Naive thymus-derived CD8-positive, alpha-beta T cell (primary cell): ENCODE results near the gene CACNA2D3. TPM values are rescaled to one million over a fixed set of nuclear protein-coding genes. Genes with fewer than 3 reads are reported as not detected.
A peak's percentile ranks its signal among the peaks of the same experiment; 100 is the strongest.

ENCODE experiments used
- ATAC-seq, 2 donors: fragments of 150-1000 bp; cut with Tn5 transposase in 1 of 2; sonication (Bioruptor Pico), chemical (Tn5 transposase) in 1 of 2; 1 replicate in 1 of 2; 2 replicates in 1 of 2; pipeline ENCODE4 v1.10.0; 2021; ENCODE audit warnings: mild to moderate bottlenecking in 2 of 2, moderate library complexity in 2 of 2
- POLR2A ChIA-PET: fragments of 350-600 bp; sonication (Branson Sonifier 250); formaldehyde crosslinking; loops from one replicate; lab custom pipeline; 2021; ENCODE audit warnings: antibody characterized with exemption; lab: Charles Lee
- DNase-seq, 10 donors: peaks; one replicate each; pipeline versions ENCODE4 v3.0.0 to v3.0.0-alpha.2; 2020 to 2022
- H3K27ac Mint-ChIP-seq, 10 donors: one replicate each; pipeline ENCODE4 v1.8.0; 2020 to 2022; ENCODE audit warnings: mild to moderate bottlenecking in 10 of 10, mixed read lengths in 10 of 10, moderate library complexity in 4 of 10, inconsistent platforms in 1 of 10
- H3K27me3 Mint-ChIP-seq, 5 donors: one replicate each; pipeline ENCODE4 v1.8.0; 2021 to 2022; ENCODE audit warnings: mixed read lengths in 5 of 5
- H3K36me3 Mint-ChIP-seq, 3 donors: one replicate each; pipeline ENCODE4 v1.8.0; 2020 to 2022; ENCODE audit warnings: mixed read lengths in 3 of 3, mild to moderate bottlenecking in 2 of 3, inconsistent platforms in 1 of 3
- H3K4me1 Mint-ChIP-seq, 4 donors: one replicate each; pipeline ENCODE4 v1.8.0; 2021 to 2022; ENCODE audit warnings: mixed read lengths in 4 of 4
- H3K4me3 Mint-ChIP-seq, 10 donors: one replicate each; pipeline ENCODE4 v1.8.0; 2020 to 2022; ENCODE audit warnings: mild to moderate bottlenecking in 10 of 10, mixed read lengths in 10 of 10, moderate library complexity in 6 of 10, inconsistent platforms in 1 of 10
- H3K9me3 Mint-ChIP-seq, 9 donors: one replicate each; pipeline ENCODE4 v1.8.0; 2020 to 2022; ENCODE audit warnings: mixed read lengths in 9 of 9, mild to moderate bottlenecking in 3 of 9, inconsistent platforms in 1 of 9, moderate library complexity in 1 of 9
- polyA plus RNA-seq, 3 donors: library from polyadenylated mRNA; unstranded; fragments of 300-500 nt; fragmentation: Illumina TruSeq; gene quantifications; one replicate each; pipeline ENCODE4 v1.2.3, GENCODE V29; 2021
- total RNA-seq, 8 experiments: library from RNA in 2 of 8; stranded (reverse) in 2 of 8; gene quantifications; one replicate each; pipeline ENCODE4 v1.2.3 and lab custom pipeline; 2021 to 2026

The CACNA2D3 gene
- not detected for total RNA-seq
- polyA plus RNA-seq, result not detected
- 0 to 0.25 (median 0) reads per million in 6 experiments for total RNA-seq (lab: John Stamatoyannopoulos, UW)

DNA sequence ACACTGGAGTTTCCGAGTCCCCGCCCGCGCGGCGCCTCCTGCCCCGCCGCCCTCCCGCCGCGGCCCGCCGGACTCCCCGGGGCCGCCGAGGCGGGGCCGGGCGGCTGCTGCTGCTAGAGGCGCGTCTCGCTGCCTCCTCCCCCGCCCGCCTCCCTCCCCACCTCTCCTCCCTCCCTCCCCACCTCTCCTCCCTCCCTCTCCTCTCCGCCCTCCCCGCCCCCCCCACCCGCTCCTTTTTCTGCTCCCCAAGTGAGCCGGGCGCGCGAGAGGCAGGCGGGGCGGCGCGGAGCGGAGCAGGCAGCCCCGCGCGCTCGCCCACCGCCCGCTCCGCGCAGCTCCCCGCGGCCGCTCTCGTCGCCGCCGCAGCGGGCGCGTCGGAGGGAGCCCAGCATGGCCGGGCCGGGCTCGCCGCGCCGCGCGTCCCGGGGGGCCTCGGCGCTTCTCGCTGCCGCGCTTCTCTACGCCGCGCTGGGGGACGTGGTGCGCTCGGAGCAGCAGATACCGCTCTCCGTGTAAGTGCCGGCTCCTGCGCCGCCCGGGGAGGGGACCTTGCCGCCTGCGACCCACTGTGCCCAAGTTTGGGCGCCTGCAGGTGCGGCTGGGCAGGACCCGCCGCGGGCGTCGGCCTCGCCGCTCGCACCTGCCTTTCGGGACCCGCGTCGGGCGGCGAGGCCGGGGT is at the start of gene CACNA2D3:
TSS of gene CACNA2D3 (plus strand) at position 229 of the 679 bp plus-strand sequence.
- ATAC-seq, result no peak
- no peak within 1 kb of the TSS for H3K27ac Mint-ChIP-seq
- H3K4me3 Mint-ChIP-seq, result peak within 1 kb of the TSS in 8 of 10 donors; percentile 17 to 66 (median 36)

DNA sequence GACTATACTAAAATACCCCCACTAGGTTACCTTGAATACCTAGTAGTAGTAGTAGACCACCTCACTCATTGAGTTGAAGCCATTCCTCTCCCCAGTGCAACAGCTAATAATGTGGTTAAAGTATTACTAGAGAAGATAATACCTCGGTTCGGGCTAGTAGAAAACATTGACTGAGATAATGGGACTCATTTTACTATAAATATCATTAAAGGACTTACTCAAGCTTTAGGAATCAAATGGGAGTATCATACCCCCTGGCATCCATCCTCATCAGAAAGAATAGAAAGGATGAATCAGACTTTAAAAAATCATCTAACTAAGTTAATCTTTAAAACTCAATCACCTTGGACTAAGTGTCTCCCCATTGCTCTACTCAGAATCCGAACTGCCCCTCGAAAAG is 49.0 kb upstream of the CACNA2D3 start:
- no peak overlapping the region for H3K4me3 Mint-ChIP-seq
- H3K4me1 Mint-ChIP-seq, result no peaks in the 10 kb centered on the region
- ATAC-seq, result no peak
- peaks cover 0 to 13% (median 0%) of the 10 kb centered on the region in 3 donors for H3K36me3 Mint-ChIP-seq
- POLR2A ChIA-PET, result no interaction called here
- no peak overlapping the region for H3K27ac Mint-ChIP-seq
- peaks cover 8 to 37% (median 23%) of the 10 kb centered on the region in 9 donors for H3K9me3 Mint-ChIP-seq
- H3K27me3 Mint-ChIP-seq, result peaks cover 0 to 13% (median 4%) of the 10 kb centered on the region in 5 donors
- no peak for DNase-seq

More for the DNA sequence above, at the start of gene CACNA2D3:
- POLR2A ChIA-PET, result no interaction called here
- DNase-seq, result no peak
- Mint-ChIP-seq H3K27me3 (peaks cover 27 to 66% (median 46%) of the 10 kb centered on the region in 5 donors), H3K36me3 (peaks cover 0 to 5% (median 4%) of the 10 kb centered on the region in 3 donors), H3K9me3 (no peaks in the 10 kb centered on the region), H3K4me1 (peaks cover 2 to 11% (median 8%) of the 10 kb centered on the region in 4 donors)

DNA sequence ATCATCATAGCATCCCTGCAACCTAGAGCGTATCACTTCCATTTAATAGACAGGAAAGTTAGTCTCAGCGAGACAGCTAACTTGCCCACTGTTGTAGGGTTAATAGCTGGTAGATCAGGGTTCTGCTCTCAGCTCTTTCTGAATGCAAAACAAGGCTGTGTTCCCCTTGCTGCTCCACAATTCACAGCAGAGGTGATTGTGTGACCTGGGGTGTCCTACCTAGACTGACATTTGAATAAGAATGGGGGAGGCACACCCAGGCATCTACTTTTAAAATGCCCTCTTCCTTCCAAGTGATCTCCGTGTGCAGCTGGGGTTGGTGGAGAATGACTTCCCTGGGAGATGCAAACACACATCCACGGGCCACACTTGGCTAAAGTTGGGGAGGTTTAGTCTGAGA is 43.0 kb upstream of the CACNA2D3 start:
- no peaks in the 10 kb centered on the region for H3K36me3 Mint-ChIP-seq
- H3K9me3 Mint-ChIP-seq, result peaks cover 0 to 17% (median 0%) of the 10 kb centered on the region in 9 donors
- POLR2A ChIA-PET, result no interaction called here

DNA sequence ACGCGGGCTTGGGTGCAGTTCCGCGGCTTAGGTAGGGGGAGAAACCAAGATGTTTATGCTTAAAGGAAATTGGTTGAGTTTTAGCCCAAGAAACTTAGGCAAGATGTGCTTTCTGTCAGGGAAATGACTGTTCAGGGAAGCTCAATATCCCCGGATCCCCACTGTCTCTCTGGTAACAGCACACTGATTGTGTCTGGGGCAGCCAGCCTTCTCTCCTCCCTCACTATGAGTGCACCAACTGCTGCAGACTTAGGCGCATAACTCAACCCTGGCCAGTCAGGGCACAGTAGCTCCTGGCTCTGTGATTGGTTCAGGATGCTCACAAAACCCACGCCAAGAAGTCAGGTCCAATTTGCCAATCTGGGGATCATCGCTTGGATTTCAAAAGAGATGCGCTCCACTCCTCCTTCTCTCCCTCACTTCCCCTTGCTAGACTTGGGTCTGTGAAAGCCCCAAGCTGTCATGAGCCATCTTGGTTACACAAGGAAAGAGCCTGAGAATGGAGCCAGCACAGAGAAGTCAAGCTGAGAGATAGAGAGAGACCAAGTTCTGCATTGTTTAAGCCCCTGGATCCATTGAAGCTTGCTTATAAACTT is 42.5 kb upstream of the CACNA2D3 start:
- Mint-ChIP-seq H3K36me3 (no peaks in the 10 kb centered on the region), H3K4me3 (no peak overlapping the region), H3K27me3 (peaks cover 7 to 28% (median 15%) of the 10 kb centered on the region in 5 donors), H3K9me3 (peaks cover 0 to 17% (median 0%) of the 10 kb centered on the region in 9 donors), H3K4me1 (no peaks in the 10 kb centered on the region), H3K27ac (no peak overlapping the region)
- ATAC-seq (no peak), DNase-seq (no peak)
- POLR2A ChIA-PET, result no interaction called here

More for the DNA sequence above, 43.0 kb upstream of the CACNA2D3 start:
- DNase-seq, result no peak
- no peak for ATAC-seq
- H3K4me3 Mint-ChIP-seq, result no peak overlapping the region
- no peaks in the 10 kb centered on the region for H3K4me1 Mint-ChIP-seq
- peaks cover 4 to 28% (median 11%) of the 10 kb centered on the region in 5 donors for H3K27me3 Mint-ChIP-seq
- H3K27ac Mint-ChIP-seq, result no peak overlapping the region

DNA sequence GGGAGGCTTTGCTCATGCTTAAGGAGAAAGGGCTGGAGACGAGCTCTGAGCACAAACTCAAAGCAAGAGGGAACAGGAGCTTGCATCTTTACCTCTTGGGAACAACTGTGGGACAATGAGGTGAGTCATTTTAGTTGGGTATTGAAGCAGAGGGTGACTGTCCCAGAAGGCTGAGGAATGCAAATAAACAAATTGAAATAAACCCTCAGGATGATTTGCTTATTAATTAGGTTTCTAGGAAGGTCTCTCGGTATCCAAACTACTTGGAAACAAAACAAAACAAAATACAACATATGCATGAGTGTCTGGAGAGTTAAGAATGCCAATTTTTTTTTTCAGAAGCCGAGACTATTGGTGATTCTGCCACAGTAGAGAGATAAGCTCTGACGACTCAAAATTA is 38.4 kb upstream of the CACNA2D3 start:
- POLR2A ChIA-PET, result no interaction called here
- no peak overlapping the region for H3K4me3 Mint-ChIP-seq
- peaks cover 25 to 54% (median 29%) of the 10 kb centered on the region in 5 donors for H3K27me3 Mint-ChIP-seq
- ATAC-seq (no peak), DNase-seq (no peak)
- peaks cover 0 to 6% (median 2%) of the 10 kb centered on the region in 4 donors for H3K4me1 Mint-ChIP-seq
- H3K9me3 Mint-ChIP-seq, result no peaks in the 10 kb centered on the region
- no peak overlapping the region for H3K27ac Mint-ChIP-seq
- no peaks in the 10 kb centered on the region for H3K36me3 Mint-ChIP-seq

DNA sequence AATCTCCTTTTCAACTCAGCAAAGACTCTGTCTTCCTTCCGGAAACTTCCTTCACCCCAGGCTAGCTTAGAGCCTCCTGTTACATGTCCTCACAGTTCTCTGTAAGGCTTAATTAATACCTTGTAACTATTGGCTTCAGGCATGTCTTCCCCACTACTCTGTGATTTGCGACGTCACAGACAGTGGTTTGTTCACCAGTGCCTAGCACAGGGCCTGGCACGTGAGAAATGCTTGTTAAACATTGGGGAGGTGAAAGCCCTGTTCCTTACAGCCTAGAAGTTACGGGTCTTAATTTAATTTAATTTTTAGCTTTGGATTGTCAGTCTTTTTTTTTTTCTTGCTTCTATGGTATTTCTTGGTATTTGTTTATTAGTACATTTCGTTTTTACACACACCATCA is 36.4 kb upstream of the CACNA2D3 start:
- peaks cover 25 to 51% (median 34%) of the 10 kb centered on the region in 5 donors for H3K27me3 Mint-ChIP-seq
- H3K9me3 Mint-ChIP-seq, result no peaks in the 10 kb centered on the region
- no peak for DNase-seq
- peaks cover 0 to 6% (median 2%) of the 10 kb centered on the region in 4 donors for H3K4me1 Mint-ChIP-seq
- POLR2A ChIA-PET, result no interaction called here
- H3K36me3 Mint-ChIP-seq, result no peaks in the 10 kb centered on the region
- no peak overlapping the region for H3K27ac Mint-ChIP-seq
- ATAC-seq, result no peak
- no peak overlapping the region for H3K4me3 Mint-ChIP-seq

DNA sequence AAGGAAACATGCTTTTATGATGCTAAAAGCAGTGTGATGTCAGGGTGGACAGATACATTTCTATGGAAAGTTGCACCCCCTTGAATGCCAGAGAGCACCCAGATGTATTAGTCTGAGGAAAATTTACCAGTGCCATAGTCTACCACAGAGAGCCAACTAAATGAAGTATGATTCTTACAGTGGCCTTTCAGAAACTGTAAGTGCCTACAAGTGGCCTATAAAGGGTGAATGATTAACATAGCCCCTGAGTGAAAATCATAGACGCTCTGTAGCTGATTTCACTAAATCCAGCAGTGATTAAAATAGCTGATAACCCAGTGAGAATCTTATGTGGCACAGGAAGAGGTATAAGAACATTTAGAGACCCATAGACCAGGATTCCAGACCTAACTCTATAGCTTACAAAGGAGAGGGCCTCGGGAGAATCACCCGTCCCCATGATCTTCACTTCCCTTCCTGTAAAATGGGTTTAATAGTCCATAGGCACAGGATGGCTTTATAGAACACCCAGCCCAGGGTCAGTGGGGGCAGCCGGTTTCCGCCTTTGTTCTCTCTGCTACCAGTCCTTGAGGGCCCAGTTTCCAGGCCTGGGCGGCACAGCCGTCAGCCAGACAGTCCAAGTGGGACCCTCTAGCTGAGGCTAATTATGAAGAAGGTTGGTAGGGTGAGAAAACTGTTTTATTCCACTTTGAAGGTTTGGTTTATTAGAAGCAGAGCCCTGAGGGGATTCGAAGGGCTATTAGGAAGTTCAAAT is 35.5 kb upstream of the CACNA2D3 start:
- ATAC-seq (no peak), DNase-seq (no peak)
- Mint-ChIP-seq H3K9me3 (no peaks in the 10 kb centered on the region), H3K27me3 (peaks cover 25 to 50% (median 34%) of the 10 kb centered on the region in 5 donors), H3K36me3 (no peaks in the 10 kb centered on the region), H3K4me3 (peak overlapping the region in 1 of 10 donors; percentile 24), H3K4me1 (peaks cover 0 to 6% (median 2%) of the 10 kb centered on the region in 4 donors), H3K27ac (no peak overlapping the region)
- POLR2A ChIA-PET, result no interaction called here

DNA sequence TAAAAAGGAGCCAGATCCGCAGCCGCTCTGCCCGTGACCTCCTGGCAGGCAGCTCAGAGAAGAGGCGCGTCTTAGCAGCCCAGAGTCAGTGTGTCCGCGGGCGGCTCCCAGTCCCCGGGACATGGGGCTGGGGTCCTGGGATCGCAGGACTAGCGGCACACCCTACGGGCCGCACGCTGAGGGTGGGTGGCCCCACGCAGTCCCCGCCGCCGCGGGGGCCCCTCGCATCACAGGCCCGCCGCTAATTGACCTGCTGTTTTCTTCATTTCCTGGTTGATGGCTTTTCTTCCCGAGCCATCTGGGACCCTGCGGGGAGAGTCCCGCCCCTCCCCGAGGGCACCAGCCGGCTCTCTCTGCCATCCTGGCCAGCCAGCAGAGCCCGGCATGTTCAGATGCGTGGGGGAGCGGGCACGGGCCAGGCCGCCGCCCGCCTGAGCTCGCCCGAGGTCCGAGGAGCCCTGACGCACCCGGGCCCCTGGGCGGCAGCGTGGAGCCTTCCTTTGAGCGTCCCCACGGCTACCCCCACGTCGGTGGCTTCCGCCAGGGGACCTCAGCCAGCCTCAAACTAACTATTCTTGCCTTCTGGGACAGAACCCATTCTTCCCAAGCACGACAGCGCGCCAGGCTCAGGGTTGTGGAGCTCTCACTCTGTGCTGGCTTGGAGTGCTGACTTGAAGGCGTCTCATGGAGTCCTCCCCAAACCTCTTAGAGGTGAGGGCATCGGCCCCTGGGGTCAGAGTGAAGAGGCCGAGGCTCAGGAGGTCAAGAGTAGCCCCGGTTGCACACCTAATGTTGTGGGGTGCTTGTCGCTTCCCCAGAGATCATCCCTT is 34.6 kb upstream of the CACNA2D3 start:
- Mint-ChIP-seq H3K4me3 (no peak overlapping the region), H3K36me3 (no peaks in the 10 kb centered on the region), H3K9me3 (no peaks in the 10 kb centered on the region), H3K27me3 (peaks cover 26 to 50% (median 34%) of the 10 kb centered on the region in 5 donors), H3K4me1 (peaks cover 0 to 6% (median 2%) of the 10 kb centered on the region in 4 donors), H3K27ac (no peak overlapping the region)
- DNase-seq (no peak), ATAC-seq (no peak)
- POLR2A ChIA-PET, result no interaction called here

DNA sequence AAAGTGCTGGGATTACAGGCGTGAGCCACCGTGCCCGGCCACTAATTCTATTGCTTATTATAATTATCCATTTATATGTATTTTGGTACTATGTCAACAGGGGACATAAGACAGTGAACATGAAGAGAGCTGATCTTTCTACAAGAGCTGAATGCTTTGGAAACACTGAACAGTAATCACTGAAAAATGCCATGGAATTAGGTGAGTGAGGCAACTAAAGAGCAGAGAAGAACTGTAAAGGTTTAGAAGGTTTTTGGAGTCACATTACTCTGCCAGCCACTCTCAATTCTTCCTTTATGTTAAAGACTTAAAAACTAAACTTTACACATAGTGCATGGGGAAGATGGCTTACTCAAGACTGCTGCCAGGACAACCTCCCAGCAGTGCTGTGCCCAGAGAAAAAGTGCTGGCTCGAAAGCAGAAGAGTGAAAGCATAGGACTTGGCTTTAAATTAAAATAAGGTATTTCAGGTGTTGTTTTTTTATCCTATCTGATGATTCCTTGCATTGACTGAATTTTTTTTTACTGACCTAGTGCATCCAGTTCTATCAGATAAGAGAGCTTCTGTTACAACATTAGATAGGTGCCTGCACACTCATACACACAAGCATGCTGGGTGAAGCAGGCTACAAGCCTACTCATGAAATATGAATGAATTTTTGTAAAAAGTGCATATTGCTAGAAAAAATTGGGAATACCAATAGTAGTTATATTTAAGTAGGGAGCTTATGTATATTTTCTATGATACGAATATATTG is 28.7 kb upstream of the CACNA2D3 start:
- ATAC-seq (no peak), DNase-seq (no peak)
- Mint-ChIP-seq H3K4me1 (no peaks in the 10 kb centered on the region), H3K36me3 (no peaks in the 10 kb centered on the region), H3K9me3 (no peaks in the 10 kb centered on the region), H3K27me3 (peaks cover 3 to 20% (median 14%) of the 10 kb centered on the region in 5 donors), H3K4me3 (no peak overlapping the region), H3K27ac (no peak overlapping the region)
- POLR2A ChIA-PET, result no interaction called here

DNA sequence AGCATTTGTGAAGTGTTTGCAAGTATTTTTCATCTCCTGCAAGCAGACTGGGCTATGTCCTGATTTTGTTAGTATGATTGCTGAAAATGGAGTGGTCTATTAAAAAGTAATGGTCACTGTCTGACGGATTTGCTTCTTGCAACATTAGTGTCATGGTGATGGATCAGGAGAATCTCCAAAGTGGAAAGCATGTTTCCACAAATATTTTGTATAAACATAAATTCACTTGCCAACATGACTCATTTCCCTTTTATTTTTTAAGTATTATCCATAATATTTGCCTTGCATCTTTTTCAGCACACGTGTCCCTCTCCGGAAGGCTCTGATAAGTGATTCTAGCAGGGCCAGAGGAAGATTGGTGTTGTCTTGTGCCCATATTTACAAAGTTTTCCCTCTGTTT is 27.4 kb upstream of the CACNA2D3 start:
- DNase-seq, result no peak
- H3K4me3 Mint-ChIP-seq, result no peak overlapping the region
- POLR2A ChIA-PET, result no interaction called here
- no peaks in the 10 kb centered on the region for H3K36me3 Mint-ChIP-seq
- ATAC-seq, result no peak
- H3K4me1 Mint-ChIP-seq, result no peaks in the 10 kb centered on the region
- H3K27me3 Mint-ChIP-seq, result peaks cover 0 to 13% (median 6%) of the 10 kb centered on the region in 5 donors
- no peaks in the 10 kb centered on the region for H3K9me3 Mint-ChIP-seq
- H3K27ac Mint-ChIP-seq, result no peak overlapping the region

DNA sequence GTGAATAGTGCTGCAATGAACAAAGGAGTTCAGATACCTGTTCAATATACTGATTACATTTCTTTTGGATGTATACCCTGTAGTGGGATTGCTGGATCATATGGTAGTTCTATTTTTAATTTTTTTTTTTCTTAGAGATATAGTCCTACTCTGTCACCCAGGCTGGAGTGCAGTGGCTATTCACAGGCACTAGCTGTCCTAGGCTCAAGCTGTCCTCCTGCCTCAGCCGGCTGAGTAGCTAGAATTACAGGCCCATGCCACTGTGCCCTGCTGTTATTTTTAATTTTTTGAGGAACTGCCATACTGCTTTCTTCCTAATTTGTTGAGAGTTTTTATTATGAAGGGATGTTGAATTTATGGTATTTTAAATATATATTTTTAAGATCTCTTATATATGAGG is 23.0 kb upstream of the CACNA2D3 start:
- no peak overlapping the region for H3K4me3 Mint-ChIP-seq
- H3K36me3 Mint-ChIP-seq, result no peaks in the 10 kb centered on the region
- ATAC-seq (no peak), DNase-seq (no peak)
- H3K27ac Mint-ChIP-seq, result no peak overlapping the region
- POLR2A ChIA-PET, result no interaction called here
- no peaks in the 10 kb centered on the region for H3K9me3 Mint-ChIP-seq
- peaks cover 0 to 6% (median 6%) of the 10 kb centered on the region in 5 donors for H3K27me3 Mint-ChIP-seq
- no peaks in the 10 kb centered on the region for H3K4me1 Mint-ChIP-seq

DNA sequence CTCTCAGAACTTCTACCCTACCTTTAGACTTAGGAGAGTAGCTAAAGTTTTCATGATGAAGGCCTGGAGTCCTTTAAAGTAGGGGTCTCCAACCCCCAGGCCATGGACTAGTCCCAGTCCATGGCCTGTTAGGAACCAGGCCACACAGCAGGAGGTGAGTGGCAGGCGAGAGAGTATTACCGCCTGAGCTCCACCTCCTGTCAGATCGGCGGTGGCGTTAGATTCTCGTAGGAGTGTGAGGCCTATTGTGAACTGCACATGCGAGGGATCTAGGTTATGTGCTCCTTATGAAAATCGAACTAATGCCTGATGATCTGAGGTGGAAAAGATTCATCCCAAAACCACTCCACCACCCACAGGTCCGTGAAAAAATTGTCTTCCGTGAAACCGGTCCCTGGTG is 18.3 kb upstream of the CACNA2D3 start:
- no peak for DNase-seq
- Mint-ChIP-seq H3K9me3 (peaks cover 0 to 14% (median 6%) of the 10 kb centered on the region in 9 donors), H3K27me3 (peaks cover 0 to 16% (median 8%) of the 10 kb centered on the region in 5 donors), H3K36me3 (peaks cover 0 to 7% (median 0%) of the 10 kb centered on the region in 3 donors), H3K4me1 (no peaks in the 10 kb centered on the region), H3K27ac (no peak overlapping the region), H3K4me3 (no peak overlapping the region)
- no peak for ATAC-seq
- POLR2A ChIA-PET, result no interaction called here
